Duodenal mucosa (tissue), 2 donors: ENCODE measurements around the gene PHIP.
"Not testable (repeated sequence)": the region's sequence is repeated elsewhere in the genome, so short reads cannot be mapped to it uniquely, and the experiment has no call there.

Experiments
- H3K27ac ChIP-seq: one replicate; pipeline ENCODE4 v1.7.0; 2013; ENCODE audit warnings: low read depth, low read length
- H3K27me3 ChIP-seq, 2 donors: one replicate each; pipeline ENCODE4 v1.7.0; 2013; ENCODE audit warnings: low read length in 2 of 2, control low read depth in 1 of 2; ENCODE audit not compliant: insufficient read depth in 2 of 2, control insufficient read depth in 1 of 2
- H3K36me3 ChIP-seq, 2 donors: one replicate each; pipeline ENCODE4 v1.7.0; 2013; ENCODE audit warnings: low read length in 2 of 2, control low read depth in 1 of 2; ENCODE audit not compliant: insufficient read depth in 2 of 2, control insufficient read depth in 1 of 2
- H3K4me1 ChIP-seq, 2 donors: one replicate each; pipeline ENCODE4 v1.7.0; 2013; ENCODE audit warnings: low read length in 2 of 2, control low read depth in 1 of 2; ENCODE audit not compliant: insufficient read depth in 2 of 2, control insufficient read depth in 1 of 2
- H3K4me3 ChIP-seq, 2 donors: one replicate each; pipeline ENCODE4 v1.7.0; 2013; ENCODE audit warnings: low read length in 2 of 2, low read depth in 1 of 2
- H3K9ac ChIP-seq, 2 donors: one replicate each; pipeline ENCODE4 v1.7.0; 2013; ENCODE audit warnings: low read length in 2 of 2, low read depth in 1 of 2
- H3K9me3 ChIP-seq, 2 donors: one replicate each; pipeline ENCODE4 v1.7.0; 2013; ENCODE audit warnings: low read length in 2 of 2, control low read depth in 1 of 2; ENCODE audit not compliant: control insufficient read depth in 1 of 2

PHIP gene

DNA sequence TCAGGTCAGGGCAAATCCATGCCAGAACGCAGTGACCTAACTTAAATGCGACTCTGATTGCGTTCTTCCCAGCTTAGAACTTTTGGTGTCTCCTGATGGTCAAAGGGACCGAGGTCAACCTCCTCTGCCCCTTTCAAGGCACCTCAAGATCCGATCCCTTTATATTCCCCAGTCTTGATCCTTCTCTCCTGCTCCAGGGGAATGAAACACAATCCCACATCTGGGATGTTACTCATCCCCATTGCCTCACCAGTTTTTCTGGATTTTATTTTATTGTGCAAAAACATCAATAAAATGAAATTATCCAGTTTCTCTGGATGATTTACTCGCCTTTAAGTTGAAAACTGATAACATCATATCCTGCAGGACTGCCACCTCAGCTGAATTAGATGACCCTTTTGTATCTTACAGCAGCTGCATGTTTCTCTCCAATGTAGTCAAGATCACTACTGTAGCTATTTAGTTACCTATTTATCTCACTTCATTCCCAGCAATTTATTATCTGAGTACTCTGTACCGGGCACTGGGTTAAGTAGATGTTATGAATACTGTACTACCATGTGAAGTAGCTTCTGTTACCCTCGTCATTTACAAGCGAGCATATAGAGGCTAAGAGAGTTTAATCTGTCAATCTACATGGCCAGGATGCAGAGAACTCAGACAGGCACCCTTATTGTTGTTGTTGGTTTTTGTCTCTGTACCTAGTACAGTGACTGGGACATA lies 166.7 kb downstream of the PHIP start:
- no peak overlapping the region for H3K27ac ChIP-seq
- H3K4me1 ChIP-seq, result peaks cover 12 to 18% of the 10 kb centered on the region in 2 donors
- no peaks in the 10 kb centered on the region for H3K36me3 ChIP-seq
- peak overlapping the region; percentile 46 to 64 for H3K9ac ChIP-seq
- H3K4me3 ChIP-seq, result peak overlapping the region; percentile 83 to 86
- no peaks in the 10 kb centered on the region for H3K9me3 ChIP-seq
- peaks cover 0 to 9% of the 10 kb centered on the region in 2 donors for H3K27me3 ChIP-seq

DNA sequence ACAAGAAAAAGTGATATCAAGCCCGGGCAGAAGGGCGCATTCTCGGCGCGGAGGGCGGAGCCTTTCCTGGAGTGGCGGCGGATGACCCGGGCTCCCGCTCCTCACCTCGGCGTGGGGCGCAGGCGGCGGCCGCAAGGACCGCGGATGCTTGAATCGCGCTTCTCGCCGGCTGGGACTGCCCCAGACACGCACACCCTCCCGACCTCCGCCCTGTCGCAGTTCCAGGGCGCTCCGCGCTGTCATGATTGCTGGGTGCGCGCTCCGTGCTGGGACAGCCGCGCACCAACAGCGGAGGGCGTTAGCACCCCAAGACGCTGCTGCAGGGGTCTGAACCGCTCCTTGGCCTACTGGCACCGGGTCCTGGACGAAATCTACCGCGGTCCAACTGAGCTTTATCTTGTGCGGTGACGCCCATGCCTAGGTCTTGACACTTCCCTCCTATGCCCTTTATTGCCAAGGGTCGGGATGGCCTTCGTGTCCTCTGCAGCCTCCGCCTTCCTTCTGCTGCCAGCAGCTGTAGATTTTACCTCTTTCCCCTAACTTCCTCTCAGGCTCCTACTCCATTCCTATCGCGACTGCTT lies 167.4 kb downstream of the PHIP start:
- H3K4me3 ChIP-seq, result peak overlapping the region; percentile 83 to 86

DNA sequence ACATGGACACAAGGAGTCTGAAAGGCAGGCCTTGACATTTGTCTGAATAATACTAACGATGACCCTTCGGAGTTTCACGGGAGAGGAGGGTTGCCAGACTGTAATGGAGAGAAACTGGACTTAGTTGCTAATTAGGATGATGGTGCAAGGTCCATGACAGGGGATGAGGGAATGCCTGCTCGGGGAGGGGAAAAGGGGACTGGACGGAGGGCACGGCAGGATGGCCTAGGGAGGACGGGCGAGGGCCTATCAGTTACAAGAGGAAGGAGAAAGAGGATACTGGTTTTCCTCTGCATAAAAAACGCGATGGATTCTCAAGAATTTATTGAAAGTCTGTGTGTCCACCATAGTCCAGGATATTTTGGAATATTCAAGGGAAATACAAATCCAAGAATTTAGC lies 168.0 kb downstream of the PHIP start:
- no peak overlapping the region for H3K9ac ChIP-seq
- H3K36me3 ChIP-seq, result no peaks in the 10 kb centered on the region
- H3K9me3 ChIP-seq, result no peaks in the 10 kb centered on the region
- H3K4me1 ChIP-seq, result peaks cover 12 to 18% of the 10 kb centered on the region in 2 donors
- H3K27ac ChIP-seq, result no peak overlapping the region
- H3K27me3 ChIP-seq, result peaks cover 0 to 9% of the 10 kb centered on the region in 2 donors
- H3K4me3 ChIP-seq, result peak overlapping the region; percentile 83 to 86

More for the DNA sequence above, 167.4 kb downstream of the PHIP start:
- H3K4me1 ChIP-seq, result peaks cover 12 to 18% of the 10 kb centered on the region in 2 donors
- H3K9me3 ChIP-seq, result no peaks in the 10 kb centered on the region
- peaks cover 0 to 9% of the 10 kb centered on the region in 2 donors for H3K27me3 ChIP-seq
- H3K27ac ChIP-seq, result no peak overlapping the region
- H3K9ac ChIP-seq, result peak overlapping the region; percentile 46 to 64
- no peaks in the 10 kb centered on the region for H3K36me3 ChIP-seq

DNA sequence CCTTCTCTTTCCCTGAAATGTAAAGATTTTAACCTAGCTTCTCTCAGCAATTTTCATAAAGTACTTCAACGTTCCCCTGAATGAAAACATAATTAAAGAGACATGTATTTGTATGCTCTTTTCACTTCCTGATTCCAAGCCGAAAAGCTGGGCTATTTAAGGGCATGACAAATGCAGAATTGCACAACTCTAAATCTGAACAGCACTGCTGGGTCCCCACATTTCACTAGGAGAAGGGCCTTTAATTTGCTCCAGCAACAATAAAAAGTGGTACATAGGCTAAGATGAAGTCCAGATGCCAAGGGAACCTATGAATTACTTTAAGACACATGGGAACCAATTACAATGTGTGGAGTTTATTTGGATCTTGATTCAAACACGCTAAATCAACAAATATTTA lies 168.7 kb downstream of the PHIP start:
- Histone ChIP-seq H3K27me3 (peaks cover 0 to 9% of the 10 kb centered on the region in 2 donors), H3K9ac (no peak overlapping the region), H3K4me1 (peaks cover 12 to 18% of the 10 kb centered on the region in 2 donors), H3K36me3 (no peaks in the 10 kb centered on the region), H3K9me3 (no peaks in the 10 kb centered on the region), H3K4me3 (no peak overlapping the region), H3K27ac (no peak overlapping the region)

DNA sequence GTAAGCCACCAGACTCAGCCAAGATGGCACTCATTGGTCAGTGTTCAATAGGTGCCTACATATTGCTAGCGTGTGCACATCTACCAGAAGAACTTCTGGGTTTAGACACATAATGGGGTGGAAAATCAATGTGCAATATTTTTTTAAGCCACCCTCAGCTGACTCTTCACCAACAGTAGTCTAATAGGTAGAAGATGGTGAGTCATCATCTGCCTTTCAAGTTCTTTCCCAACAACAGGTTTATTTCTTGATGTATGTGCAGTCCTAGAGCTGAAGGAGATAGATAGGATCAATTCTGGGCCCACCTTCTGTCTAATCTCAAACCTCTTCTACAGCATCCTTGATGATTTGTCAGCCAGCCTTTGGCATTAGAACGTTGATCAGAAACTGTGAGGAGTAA lies 169.4 kb downstream of the PHIP start:
- Histone ChIP-seq H3K4me3 (no peak overlapping the region), H3K4me1 (peaks cover 12 to 18% of the 10 kb centered on the region in 2 donors), H3K36me3 (peaks cover 0 to 4% of the 10 kb centered on the region in 2 donors), H3K9me3 (no peaks in the 10 kb centered on the region), H3K27ac (no peak overlapping the region), H3K27me3 (peaks cover 0 to 9% of the 10 kb centered on the region in 2 donors), H3K9ac (no peak overlapping the region)

DNA sequence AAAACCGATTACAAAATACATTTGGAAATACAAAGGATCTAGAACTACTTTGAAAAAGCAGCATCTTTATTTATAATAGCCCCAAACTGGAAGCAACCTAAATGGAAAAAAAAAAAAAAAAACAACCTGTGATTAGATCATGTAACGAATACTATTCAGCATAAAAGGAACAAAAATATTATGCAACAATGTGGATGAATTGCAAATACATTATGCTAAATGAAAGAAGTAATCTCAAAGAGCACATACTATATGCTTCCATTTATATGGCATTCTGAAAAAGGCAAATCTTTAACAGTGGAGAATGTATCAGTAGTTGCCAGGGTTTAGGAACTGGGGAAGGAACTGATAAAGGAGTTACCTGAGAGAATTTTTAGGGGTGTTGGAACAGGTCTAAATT lies 181.8 kb downstream of the PHIP start:
- no peak overlapping the region for H3K27ac ChIP-seq
- H3K4me1 ChIP-seq, result no peaks in the 10 kb centered on the region
- H3K36me3 ChIP-seq, result peaks cover 0 to 2% of the 10 kb centered on the region in 2 donors
- H3K9ac ChIP-seq, result no peak overlapping the region
- H3K27me3 ChIP-seq, result no peaks in the 10 kb centered on the region
- H3K9me3 ChIP-seq, result no peaks in the 10 kb centered on the region
- no peak overlapping the region for H3K4me3 ChIP-seq

DNA sequence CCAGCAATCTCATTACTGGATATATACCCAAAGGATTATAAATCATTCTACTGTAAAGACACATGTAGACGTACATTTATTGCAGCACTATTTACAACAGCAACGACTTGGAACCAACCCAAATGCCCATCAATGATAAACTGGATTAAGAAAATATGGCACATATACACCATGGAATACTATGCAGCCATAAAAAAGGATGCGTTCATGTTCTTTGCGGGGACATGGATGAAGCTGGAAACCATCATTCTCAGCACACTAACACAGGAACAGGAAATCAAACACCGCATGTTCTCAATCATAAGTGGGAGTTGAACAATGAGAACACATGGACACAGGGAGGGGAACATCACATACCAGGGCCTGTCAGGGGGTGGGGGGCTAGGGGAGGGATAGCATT lies 188.2 kb downstream of the PHIP start:
- not testable (repeated sequence) for H3K4me1 ChIP-seq, H3K36me3 ChIP-seq, H3K9ac ChIP-seq, H3K27me3 ChIP-seq, H3K9me3 ChIP-seq, H3K4me3 ChIP-seq, H3K27ac ChIP-seq
